B cell (primary cell): ENCODE data around the gene HSCB.

Experiments used
- CTCF ChIP-seq: fragments of 200-600 bp; IDR thresholded peaks from one replicate; pipeline ENCODE4 v1.8.0; 2022; ENCODE audit warnings: antibody characterized with exemption, mild to moderate bottlenecking
- EZH2 ChIP-seq: IDR thresholded peaks from 2 replicates; pipeline ENCODE4 v1.6.1; 2012; ENCODE audit warnings: borderline replicate concordance, low read depth, mild to moderate bottlenecking, moderate library complexity, low read length; ENCODE audit not compliant: insufficient read depth, poor library complexity, severe bottlenecking

- no peak for TF ChIP-seq CTCF
- no peak for TF ChIP-seq EZH2
Observed at GRCh38 chr22:28766628-28767027, 24.8 kb downstream of the HSCB start.
